GM21717 (cell line): Measurements from ENCODE around the gene COL11A1.
"Not testable (repeated sequence)": the region's sequence is repeated elsewhere in the genome, so short reads cannot be mapped to it uniquely, and the experiment has no call there.

ENCODE experiments used
- ATAC-seq: cut with Tn5 transposase; IDR thresholded peaks from one replicate; pipeline ENCODE4 v1.9.1; 2021; ENCODE audit warnings: mild to moderate bottlenecking, moderate library complexity; ENCODE audit not compliant: unreplicated experiment

The COL11A1 gene

GRCh38 chr1:103108376-103109150 lies at the start of gene COL11A1:
Gene COL11A1 (minus strand): TSS chr1:103108522. CDS start chr1:103108178, 344 bp downstream.
- no peak for ATAC-seq

DNA sequence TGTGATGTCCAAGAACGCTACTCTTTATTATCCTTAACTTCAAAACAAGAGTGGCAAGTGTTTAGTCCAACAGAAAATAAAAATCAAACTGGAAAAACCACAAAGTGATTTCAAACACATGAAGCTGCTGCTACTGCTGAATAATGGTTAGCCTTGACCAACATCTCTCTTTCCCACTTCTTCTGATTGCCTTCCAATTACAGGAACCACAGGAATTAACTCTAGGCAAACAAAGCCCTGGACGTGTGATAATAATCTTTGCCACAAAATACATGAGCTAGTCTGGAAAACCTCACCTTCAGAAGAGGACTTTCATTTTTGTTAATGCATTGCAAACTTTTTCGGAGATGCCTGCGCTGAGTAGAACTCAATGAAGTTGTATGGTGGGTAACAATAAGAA lies 48.6 kb upstream of the COL11A1 start:
- no peak for ATAC-seq

DNA sequence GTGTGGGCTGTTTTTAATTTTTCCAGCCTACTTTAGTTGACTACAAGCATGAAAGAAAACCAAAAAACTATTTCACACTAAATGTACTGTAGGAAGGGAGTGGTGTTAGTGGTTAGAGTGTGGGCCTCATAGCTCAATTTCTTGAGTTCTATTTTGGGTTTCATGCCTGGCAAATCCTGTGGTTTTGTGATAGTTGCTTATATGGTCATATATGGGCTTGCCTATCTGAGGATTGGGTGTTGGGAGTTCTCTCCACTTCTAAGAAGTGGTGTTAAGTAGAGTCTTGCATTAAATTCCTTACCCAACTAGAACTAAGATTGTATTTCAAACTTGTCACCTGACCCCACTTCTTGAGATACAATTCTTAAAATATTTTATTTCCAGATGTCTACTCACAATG lies 37.8 kb upstream of the COL11A1 start:
- no peak for ATAC-seq

GRCh38 chr1:103145449-103145848 lies 37.1 kb upstream of the COL11A1 start:
- no peak for ATAC-seq

GRCh38 chr1:103144681-103145080 lies 36.4 kb upstream of the COL11A1 start:
- ATAC-seq, result no peak

DNA sequence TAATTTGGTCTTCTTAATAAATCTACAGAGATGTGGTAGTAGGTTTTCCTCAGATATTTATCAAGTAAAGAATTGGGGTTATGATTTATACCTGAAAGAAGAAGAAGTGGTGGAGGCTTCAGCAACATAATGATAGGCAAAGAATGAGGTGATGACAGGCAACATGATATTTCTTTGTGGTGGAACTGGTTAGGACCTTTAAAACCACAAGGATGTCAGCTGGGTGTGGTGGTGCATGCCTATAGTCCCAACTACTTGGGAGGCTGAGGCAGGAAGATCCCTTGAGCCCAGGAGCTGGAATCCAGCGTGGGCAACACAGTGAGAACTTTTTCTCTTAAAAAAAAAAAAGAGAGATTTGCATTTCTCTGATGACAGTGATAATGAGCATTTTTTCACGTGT lies 34.1 kb upstream of the COL11A1 start:
- no peak for ATAC-seq

- no peak for ATAC-seq
Measured at GRCh38 chr1:103129796-103130195, 21.5 kb upstream of the COL11A1 start.

DNA sequence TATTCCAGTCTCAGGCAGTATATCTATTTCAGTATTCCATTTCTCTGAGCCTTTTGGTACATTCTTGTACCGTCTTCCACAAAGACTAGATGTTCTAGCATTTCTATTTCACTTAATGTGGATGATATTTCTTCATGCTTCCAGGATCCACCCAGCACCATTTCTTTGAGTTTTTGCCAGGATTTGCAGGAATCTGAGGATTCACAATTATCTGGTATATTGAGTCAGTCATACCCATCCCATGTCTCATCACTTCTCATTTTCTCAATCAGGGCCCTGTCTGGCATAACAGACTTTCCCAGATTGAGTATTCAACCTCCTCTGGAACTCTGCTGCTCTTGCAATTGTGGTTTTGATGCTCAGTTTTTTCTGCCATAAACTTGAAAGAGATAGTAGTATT lies 20.9 kb upstream of the COL11A1 start:
- no peak for ATAC-seq

DNA sequence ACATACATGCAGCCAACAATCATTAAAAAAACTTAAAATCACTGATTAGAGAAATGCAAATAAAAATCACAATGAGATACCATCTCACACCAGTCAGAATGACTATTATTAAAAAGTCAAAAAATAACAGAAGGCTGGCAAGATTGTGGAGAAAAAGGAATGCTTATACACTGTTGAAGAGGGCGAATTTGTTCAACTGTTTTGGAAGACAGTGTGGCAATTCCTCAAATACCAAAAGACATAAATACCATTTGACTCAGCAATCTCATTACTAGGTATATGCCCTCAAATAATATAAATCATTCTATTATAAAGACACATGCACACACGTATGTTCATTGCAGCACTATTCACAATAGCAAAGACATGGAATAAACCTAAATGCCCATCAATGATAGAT lies 19.9 kb upstream of the COL11A1 start:
- not testable (repeated sequence) for ATAC-seq

- no peak for ATAC-seq
Measured at GRCh38 chr1:103125219-103125618, 16.9 kb upstream of the COL11A1 start.

DNA sequence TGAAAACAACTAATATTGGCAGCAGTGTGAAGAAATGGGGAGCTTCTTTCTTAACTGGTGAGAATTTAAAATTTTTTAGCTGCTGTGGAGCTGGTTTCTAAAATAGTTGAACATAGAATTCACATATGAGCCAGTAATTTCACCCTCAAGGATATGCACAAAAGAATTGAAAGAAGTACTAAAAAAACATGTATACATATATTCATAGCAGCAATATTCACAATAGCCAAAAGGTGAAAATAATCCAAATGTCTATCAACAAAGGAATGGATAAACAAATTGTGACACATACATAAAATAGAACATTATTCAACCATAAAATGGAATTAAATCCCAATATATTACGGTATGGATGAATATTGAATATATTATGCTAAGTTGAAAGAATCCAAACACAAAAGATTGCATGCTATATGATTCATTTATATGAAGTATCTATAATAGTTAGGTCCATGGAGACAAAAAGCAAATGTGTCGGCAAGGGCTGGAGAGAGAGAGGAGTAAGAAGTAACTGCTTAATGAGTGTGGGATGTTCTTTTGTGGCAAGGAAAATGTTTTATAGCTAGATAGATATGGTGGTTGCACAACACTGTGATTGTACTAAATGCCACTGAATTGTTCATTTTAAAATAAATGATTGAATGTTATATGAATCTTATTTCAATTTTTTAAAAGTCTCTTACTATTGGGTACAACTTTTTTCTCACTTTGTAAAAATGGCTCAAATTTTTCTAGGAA lies 14.8 kb upstream of the COL11A1 start:
- no peak for ATAC-seq

GRCh38 chr1:103120981-103121380 lies 12.7 kb upstream of the COL11A1 start:
- ATAC-seq, result no peak

- no peak for ATAC-seq
Measured at GRCh38 chr1:103112546-103112945, 4.2 kb upstream of the COL11A1 start.

- no peak for ATAC-seq
Measured at GRCh38 chr1:103111926-103112325, 3.6 kb upstream of the COL11A1 start.

GRCh38 chr1:103110701-103111100 lies 2.4 kb upstream of the COL11A1 start:
- no peak for ATAC-seq

- no peak for ATAC-seq
Measured at GRCh38 chr1:103109311-103109920, 1.1 kb upstream of the COL11A1 start.

GRCh38 chr1:103107741-103108375 lies 464 bp downstream of the COL11A1 start:
- ATAC-seq, result no peak

DNA sequence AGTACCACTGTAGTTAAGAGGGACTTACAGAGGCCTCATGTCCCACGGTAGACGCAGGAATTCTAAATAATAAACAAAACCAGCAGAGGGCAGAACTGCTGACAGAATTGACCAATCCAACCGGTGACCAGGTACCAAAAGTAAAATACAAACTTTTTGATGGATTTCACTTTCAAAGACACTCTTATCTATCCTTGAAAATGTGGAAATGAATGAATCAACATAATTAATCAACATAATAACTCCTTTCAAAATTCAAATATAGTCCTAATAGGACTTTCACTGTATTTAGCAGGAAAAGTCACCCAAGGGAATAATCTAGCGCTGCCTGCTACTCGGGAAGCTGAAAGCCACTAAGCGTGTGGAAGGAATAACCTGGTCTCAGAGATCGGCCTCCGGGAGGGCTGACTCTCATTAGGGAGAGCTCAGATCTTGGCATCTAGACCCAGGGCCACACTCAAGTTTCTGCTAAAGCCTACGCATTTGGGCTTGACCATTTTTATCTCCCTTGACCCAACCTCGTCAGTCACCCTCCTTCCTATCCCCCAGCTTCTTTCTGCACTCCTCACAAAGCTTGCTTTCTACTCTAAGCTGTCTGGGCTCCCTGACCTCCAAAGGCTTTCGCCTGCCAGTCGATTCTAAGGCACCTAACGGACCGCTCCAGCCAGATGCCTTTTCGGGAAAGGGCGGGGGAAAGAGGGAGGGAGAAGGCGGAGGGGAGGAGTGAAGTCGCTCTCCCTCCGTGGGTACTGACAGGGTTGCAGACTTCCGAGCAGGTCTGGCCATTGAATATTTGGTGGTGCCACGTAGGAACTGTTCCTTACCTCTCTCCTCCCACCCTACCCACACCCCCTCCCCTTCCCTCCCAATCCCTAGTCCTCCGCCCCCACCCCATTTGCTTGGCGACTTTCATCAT lies 1.6 kb downstream of the COL11A1 start:
- ATAC-seq, result peak; percentile 91

GRCh38 chr1:103101399-103101798 lies 6.9 kb downstream of the COL11A1 start:
- no peak for ATAC-seq

GRCh38 chr1:103089221-103089620 lies 19.1 kb downstream of the COL11A1 start:
- no peak for ATAC-seq
